Hepatocyte (in vitro differentiated cells): ENCODE data around the gene MXRA7. TPM values are rescaled to one million over a fixed set of nuclear protein-coding genes. Genes with fewer than 3 reads are reported as not detected.
"Not testable (repeated sequence)": the region's sequence is repeated elsewhere in the genome, so short reads cannot be mapped to it uniquely, and the experiment has no call there.

ENCODE experiments used
- DNase-seq: peaks from one replicate; pipeline ENCODE4 v3.0.0-alpha.2; 2016; ENCODE audit warnings: low spot score
- H2AFZ ChIP-seq: fragments of 200-600 bp; sonication (generic); 2 replicates; pipeline ENCODE4 v1.6.0; 2016; ENCODE audit warnings: antibody characterized with exemption, mild to moderate bottlenecking
- H3K27ac ChIP-seq: fragments of 200-600 bp; sonication (generic); 2 replicates; pipeline ENCODE4 v1.5.1; 2016; ENCODE audit warnings: mild to moderate bottlenecking
- H3K27me3 ChIP-seq: fragments of 200-600 bp; sonication (generic); 2 replicates; pipeline ENCODE4 v1.6.1; 2016
- H3K36me3 ChIP-seq: fragments of 200-600 bp; sonication (generic); replicated peaks from 2 replicates; pipeline ENCODE4 v1.5.1; 2016; ENCODE audit warnings: low read depth; ENCODE audit not compliant: insufficient read depth
- H3K4me1 ChIP-seq: fragments of 200-600 bp; sonication (generic); 2 replicates; pipeline ENCODE4 v1.5.1; 2016; ENCODE audit warnings: mild to moderate bottlenecking, moderate library complexity; ENCODE audit not compliant: insufficient read depth
- H3K4me2 ChIP-seq: fragments of 200-600 bp; sonication (generic); 2 replicates; pipeline ENCODE4 v1.6.0; 2016
- H3K4me3 ChIP-seq: fragments of 200-600 bp; sonication (generic); 2 replicates; pipeline ENCODE4 v1.5.1; 2016; ENCODE audit warnings: mild to moderate bottlenecking
- H3K79me2 ChIP-seq: fragments of 200-600 bp; sonication (generic); 2 replicates; pipeline ENCODE4 v1.6.0; 2017; ENCODE audit warnings: mild to moderate bottlenecking
- H3K9me2 ChIP-seq: fragments of 200-600 bp; sonication (generic); replicated peaks from 2 replicates; pipeline ENCODE4 v1.6.0; 2017; ENCODE audit warnings: mild to moderate bottlenecking; ENCODE audit not compliant: insufficient read depth
- H3K9me3 ChIP-seq: fragments of 200-600 bp; sonication (generic); 2 replicates; pipeline ENCODE4 v1.5.1; 2016; ENCODE audit warnings: low read depth, mild to moderate bottlenecking
- H4K20me1 ChIP-seq: fragments of 200-600 bp; sonication (generic); 2 replicates; pipeline ENCODE4 v1.6.0; 2016; ENCODE audit warnings: mild to moderate bottlenecking; ENCODE audit not compliant: insufficient read depth, poor library complexity, severe bottlenecking
- CTCF ChIP-seq: fragments of 200-600 bp; sonication (generic); IDR thresholded peaks from 2 replicates; pipeline ENCODE4 v1.5.1; 2016; ENCODE audit warnings: antibody characterized with exemption, mild to moderate bottlenecking; ENCODE audit not compliant: poor library complexity
- EZH2 ChIP-seq: fragments of 200-600 bp; sonication (generic); IDR thresholded peaks from 2 replicates; pipeline ENCODE4 v1.6.1; 2016; ENCODE audit warnings: antibody characterized with exemption, mild to moderate bottlenecking, borderline replicate concordance
- EZH2phosphoT487 ChIP-seq: fragments of 200-600 bp; sonication (generic); IDR thresholded peaks from one replicate; pipeline ENCODE4 v1.6.1; 2018; ENCODE audit warnings: antibody characterized with exemption, mild to moderate bottlenecking, low read depth, moderate library complexity; ENCODE audit not compliant: unreplicated experiment, severe bottlenecking
- WGBS: methylation state at CpG from one replicate; pipeline ENCODE4 v1.1.6; 2016; ENCODE audit warnings: low lambda C conversion rate; ENCODE audit errors: missing lambda C conversion rate; 5-methylcytosine and 5-hydroxymethylcytosine counted together
- polyA plus RNA-seq: library from polyadenylated mRNA; unstranded; fragments of >200 nt; fragmentation: Nextera tagmentation; extraction: Ambion mirVana; gene quantifications from 2 replicates; pipeline ENCODE4 v1.2.1, GENCODE V29; 2016
- total RNA-seq: library from RNA; depleted of rRNA; stranded (reverse); fragments of >200 nt; gene quantifications from 2 replicates; pipeline ENCODE4 v1.2.3, GENCODE V29; 2014

Gene MXRA7
- total and polyA plus RNA-seq, 2 experiments from 2014 or later = 101 to 117 TPM

GRCh38 chr17:76725580-76726230 is 14.9 kb upstream of the MXRA7 start:
- Histone ChIP-seq H2AFZ (peak overlapping the region; percentile 45), H3K27me3 (no peaks in the 10 kb centered on the region), H3K4me2 (peak overlapping the region; percentile 91), H3K4me1 (peaks cover 24% of the 10 kb centered on the region), H3K4me3 (peak overlapping the region; percentile 48), H3K9me2 (no peaks in the 10 kb centered on the region), H4K20me1 (peaks cover 6% of the 10 kb centered on the region), H3K27ac (peak overlapping the region; percentile 100), H3K79me2 (peaks cover 79% of the 10 kb centered on the region), H3K36me3 (peaks cover 8% of the 10 kb centered on the region), H3K9me3 (no peaks in the 10 kb centered on the region)
- WGBS = 18% methylated on average over 32 of the region's 38 CpGs
- peak; percentile 81 for DNase-seq
- TF ChIP-seq CTCF = no peak
- no peak for TF ChIP-seq EZH2
- TF ChIP-seq EZH2phosphoT487 = no peak

- TF ChIP-seq CTCF (no peak), EZH2phosphoT487 (no peak), EZH2 (no peak)
- Histone ChIP-seq H3K9me2 (no peaks in the 10 kb centered on the region), H3K79me2 (peaks cover 62% of the 10 kb centered on the region), H3K9me3 (no peaks in the 10 kb centered on the region), H3K27ac (no peak overlapping the region), H3K4me1 (peaks cover 24% of the 10 kb centered on the region), H3K4me3 (no peak overlapping the region), H4K20me1 (peaks cover 6% of the 10 kb centered on the region), H2AFZ (no peak overlapping the region), H3K4me2 (peak overlapping the region; percentile 91), H3K36me3 (peaks cover 11% of the 10 kb centered on the region), H3K27me3 (no peaks in the 10 kb centered on the region)
- 98% methylated on average over 9 of the region's 9 CpGs for WGBS
- DNase-seq = no peak
Measured at GRCh38 chr17:76723812-76724211, 13.0 kb upstream of the MXRA7 start.

GRCh38 chr17:76722977-76723376 is 12.2 kb upstream of the MXRA7 start:
- H3K4me2 ChIP-seq, H4K20me1 ChIP-seq, H3K27me3 ChIP-seq, H2AFZ ChIP-seq, H3K27ac ChIP-seq, H3K4me3 ChIP-seq, H3K9me2 ChIP-seq, H3K9me3 ChIP-seq, DNase-seq: not testable (repeated sequence)
- WGBS = 100% methylated on average over 8 of the region's 8 CpGs
- Histone ChIP-seq H3K4me1 (peaks cover 22% of the 10 kb centered on the region), H3K36me3 (peaks cover 11% of the 10 kb centered on the region), H3K79me2 (peaks cover 54% of the 10 kb centered on the region)

GRCh38 chr17:76722279-76722678 is 11.5 kb upstream of the MXRA7 start:
- 96% methylated on average over 8 of the region's 8 CpGs for WGBS
- Histone ChIP-seq H3K79me2 (peaks cover 47% of the 10 kb centered on the region), H3K4me3 (no peak overlapping the region), H3K36me3 (peaks cover 11% of the 10 kb centered on the region), H4K20me1 (peaks cover 6% of the 10 kb centered on the region), H3K4me1 (peaks cover 15% of the 10 kb centered on the region), H3K27ac (no peak overlapping the region), H3K4me2 (no peak overlapping the region), H3K9me3 (no peaks in the 10 kb centered on the region), H3K27me3 (no peaks in the 10 kb centered on the region), H2AFZ (no peak overlapping the region), H3K9me2 (no peaks in the 10 kb centered on the region)
- DNase-seq = no peak
- TF ChIP-seq CTCF (no peak), EZH2 (no peak), EZH2phosphoT487 (no peak)
